ENCODE measurements around the gene FDX2. TPM values are rescaled to one million over a fixed set of nuclear protein-coding genes. Genes with fewer than 3 reads are reported as not detected.
"Not testable (repeated sequence)": the region's sequence is repeated elsewhere in the genome, so short reads cannot be mapped to it uniquely, and the experiment has no call there.

The FDX2 gene
- total RNA-seq, 1 donor from 2014 or later, result 7.4 TPM

- no peak overlapping the region for H3K4me3 ChIP-seq
- no peaks in the 10 kb centered on the region for H3F3A ChIP-seq (ENCODE audit: low read depth)
- Mint-ChIP-seq H3K27ac (no peak overlapping the region), H3K9me3 (no peaks in the 10 kb centered on the region), H3K27me3 (ENCODE audit: insufficient read depth, low read depth) (peaks cover 7% of the 10 kb centered on the region), H3K4me1 (peaks cover 1% of the 10 kb centered on the region), H3K4me3 (no peak overlapping the region), H3K36me3 (no peaks in the 10 kb centered on the region)
- no peaks in the 10 kb centered on the region for H3K9me3 ChIP-seq (ENCODE audit: low read depth)
- H4K20me1 ChIP-seq (ENCODE audit: low read depth), result peaks cover 8% of the 10 kb centered on the region
- no peaks in the 10 kb centered on the region for H3K79me2 ChIP-seq (ENCODE audit: low read depth)
- H3K4me1 ChIP-seq, result no peaks in the 10 kb centered on the region
- no peak overlapping the region for H3K9ac ChIP-seq
- H3K27ac ChIP-seq, result no peak overlapping the region
- no peak overlapping the region for H2AFZ ChIP-seq (replicated peaks)
- no peak overlapping the region for H3K4me2 ChIP-seq
- H3K36me3 ChIP-seq, result no peaks in the 10 kb centered on the region
- no peak for DNase-seq (ENCODE audit: low spot score)
- TF ChIP-seq EZH2phosphoT487 (IDR thresholded peaks at IDR 0.05) (no peak), CTCF (IDR thresholded peaks at IDR 0.05) (no peak), EZH2 (IDR thresholded peaks at IDR 0.05) (no peak)
- no peaks in the 10 kb centered on the region for H3K27me3 ChIP-seq
Observed at GRCh38 chr19:10339977-10340376, 24.2 kb upstream of the FDX2 start.

- H3K4me1 Mint-ChIP-seq, result peaks cover 5% of the 10 kb centered on the region
- no peak within 1 kb of the TSS for H3K4me3 Mint-ChIP-seq
Observed at GRCh38 chr19:10339380-10339960, 23.7 kb upstream of the FDX2 start, which contains the start of gene ICAM3. TSS of gene ICAM3 (minus strand) at chr19:10339624. CDS start at chr19:10339614, 10 bp downstream.

DNA sequence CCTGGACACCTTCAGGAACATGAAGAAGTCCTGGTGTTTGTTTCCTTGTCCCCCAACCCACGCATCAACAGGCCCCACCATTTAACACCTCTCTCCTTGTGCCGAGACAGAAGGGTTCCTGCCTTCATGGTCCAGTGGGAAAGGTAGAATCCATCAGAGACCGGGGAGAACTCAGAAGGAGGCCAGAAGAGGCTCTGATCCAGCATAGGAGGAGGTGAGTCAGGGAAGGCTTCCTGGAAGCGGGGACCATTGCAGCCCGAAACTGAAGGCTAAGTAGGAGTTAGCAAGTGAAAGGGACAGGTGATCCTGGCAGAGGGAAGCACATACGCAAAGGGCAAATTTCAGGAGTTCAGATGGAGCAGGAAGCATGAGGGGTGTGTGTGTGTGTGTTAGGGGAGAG, 23.1 kb upstream of the FDX2 start:
- Histone ChIP-seq H2AFZ (replicated peaks) (no peak overlapping the region), H3F3A (ENCODE audit: low read depth) (peaks cover 7% of the 10 kb centered on the region), H3K36me3 (no peaks in the 10 kb centered on the region), H3K4me3 (no peak overlapping the region), H3K4me2 (no peak overlapping the region), H3K9me3 (ENCODE audit: low read depth) (no peaks in the 10 kb centered on the region), H4K20me1 (ENCODE audit: low read depth) (peaks cover 14% of the 10 kb centered on the region), H3K9ac (no peak overlapping the region), H3K27me3 (peaks cover 7% of the 10 kb centered on the region), H3K4me1 (peaks cover 7% of the 10 kb centered on the region), H3K79me2 (ENCODE audit: low read depth) (no peaks in the 10 kb centered on the region), H3K27ac (no peak overlapping the region)
- no peak for TF ChIP-seq EZH2 (IDR thresholded peaks at IDR 0.05)
- TF ChIP-seq EZH2phosphoT487 (IDR thresholded peaks at IDR 0.05), result no peak
- TF ChIP-seq CTCF (IDR thresholded peaks at IDR 0.05), result no peak
- Mint-ChIP-seq H3K4me1 (peaks cover 10% of the 10 kb centered on the region), H3K27ac (no peak overlapping the region), H3K4me3 (no peak overlapping the region), H3K27me3 (ENCODE audit: insufficient read depth, low read depth) (peaks cover 7% of the 10 kb centered on the region), H3K36me3 (no peaks in the 10 kb centered on the region), H3K9me3 (no peaks in the 10 kb centered on the region)
- DNase-seq (ENCODE audit: low spot score), result no peak

More at GRCh38 chr19:10339380-10339960, 23.7 kb upstream of the FDX2 start, which contains the start of gene ICAM3:
- Histone ChIP-seq H3K9ac (no peak within 1 kb of the TSS), H4K20me1 (ENCODE audit: low read depth) (peaks cover 10% of the 10 kb centered on the region), H3K79me2 (ENCODE audit: low read depth) (no peaks in the 10 kb centered on the region), H3K27ac (no peak within 1 kb of the TSS), H3K27me3 (peaks cover 2% of the 10 kb centered on the region), H3K9me3 (ENCODE audit: low read depth) (no peaks in the 10 kb centered on the region), H3K4me3 (no peak within 1 kb of the TSS), H3F3A (ENCODE audit: low read depth) (peaks cover 2% of the 10 kb centered on the region), H3K4me2 (no peak within 1 kb of the TSS), H3K36me3 (no peaks in the 10 kb centered on the region), H2AFZ (replicated peaks) (no peak within 1 kb of the TSS), H3K4me1 (peaks cover 2% of the 10 kb centered on the region)
- H3K27me3 Mint-ChIP-seq (ENCODE audit: insufficient read depth, low read depth), result peaks cover 7% of the 10 kb centered on the region
- no peak for DNase-seq (ENCODE audit: low spot score)
- no peaks in the 10 kb centered on the region for H3K9me3 Mint-ChIP-seq
- H3K27ac Mint-ChIP-seq, result no peak within 1 kb of the TSS
- TF ChIP-seq EZH2phosphoT487 (IDR thresholded peaks at IDR 0.05), result no peak
- no peaks in the 10 kb centered on the region for H3K36me3 Mint-ChIP-seq

DNA sequence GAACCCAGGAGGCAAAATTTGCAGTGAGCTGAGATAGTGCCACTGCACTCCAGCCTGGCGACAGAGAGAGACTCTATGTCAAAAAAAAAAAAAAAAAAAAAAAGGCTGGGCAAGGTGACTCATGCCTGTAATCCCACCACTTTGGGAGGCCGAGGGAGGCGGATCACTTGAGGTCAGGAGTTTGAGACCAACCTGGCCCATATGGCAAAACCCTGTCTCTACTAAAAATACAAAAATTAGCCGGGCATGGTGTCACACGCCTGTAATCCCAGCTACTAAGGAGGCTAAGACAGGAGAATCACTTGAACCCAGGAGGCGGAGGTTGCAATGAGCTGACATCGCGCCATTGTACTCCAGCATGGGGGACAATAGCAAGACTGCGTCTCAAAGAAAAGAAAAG, 20.9 kb upstream of the FDX2 start:
- H3K4me3 ChIP-seq; H3K36me3 ChIP-seq; H2AFZ ChIP-seq (replicated peaks); H3K36me3 Mint-ChIP-seq; H3K9me3 Mint-ChIP-seq; H3K4me2 ChIP-seq; DNase-seq (ENCODE audit: low spot score); H3K27me3 ChIP-seq; H3K9ac ChIP-seq; H3K4me3 Mint-ChIP-seq; H3K27ac ChIP-seq; H3K27ac Mint-ChIP-seq; H3K9me3 ChIP-seq (ENCODE audit: low read depth): not testable (repeated sequence)
- peaks cover 15% of the 10 kb centered on the region for H3K4me1 ChIP-seq
- H3K27me3 Mint-ChIP-seq (ENCODE audit: insufficient read depth, low read depth), result peaks cover 11% of the 10 kb centered on the region
- H3F3A ChIP-seq (ENCODE audit: low read depth), result peaks cover 10% of the 10 kb centered on the region
- H4K20me1 ChIP-seq (ENCODE audit: low read depth), result peaks cover 26% of the 10 kb centered on the region
- H3K79me2 ChIP-seq (ENCODE audit: low read depth), result peaks cover 14% of the 10 kb centered on the region
- H3K4me1 Mint-ChIP-seq, result peaks cover 22% of the 10 kb centered on the region
